GM18511 (cell line): Measurements from ENCODE around the gene PIGC.

Source experiments
- ATAC-seq: cut with Tn5 transposase; IDR thresholded peaks from one replicate; pipeline ENCODE4 v1.9.1; 2021; ENCODE audit warnings: mild to moderate bottlenecking, moderate library complexity; ENCODE audit not compliant: unreplicated experiment

Gene PIGC

DNA sequence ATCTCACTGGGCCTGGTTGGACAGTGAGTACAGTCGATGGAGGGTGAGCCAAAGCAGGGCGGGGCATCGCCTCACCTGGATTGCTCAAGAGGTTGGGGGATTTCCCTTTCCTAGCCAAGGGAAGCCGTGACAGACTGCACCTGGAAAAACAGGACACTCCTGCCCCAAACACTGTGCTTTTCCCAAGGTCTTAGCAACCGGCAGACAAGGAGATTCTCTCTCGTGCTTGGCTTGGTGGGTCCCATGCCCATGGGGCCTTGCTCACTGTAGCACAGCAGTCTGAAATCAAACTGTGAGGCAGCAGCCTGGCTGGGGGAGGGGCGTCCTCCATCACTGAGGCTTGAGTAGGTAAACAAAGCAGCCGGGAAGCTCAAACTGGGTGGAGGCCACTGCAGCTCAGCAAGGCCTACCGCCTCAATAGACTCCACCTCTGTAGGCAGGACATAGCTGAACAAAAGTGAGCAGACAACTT lies 12.1 kb downstream of the PIGC start:
- no peak for ATAC-seq

DNA sequence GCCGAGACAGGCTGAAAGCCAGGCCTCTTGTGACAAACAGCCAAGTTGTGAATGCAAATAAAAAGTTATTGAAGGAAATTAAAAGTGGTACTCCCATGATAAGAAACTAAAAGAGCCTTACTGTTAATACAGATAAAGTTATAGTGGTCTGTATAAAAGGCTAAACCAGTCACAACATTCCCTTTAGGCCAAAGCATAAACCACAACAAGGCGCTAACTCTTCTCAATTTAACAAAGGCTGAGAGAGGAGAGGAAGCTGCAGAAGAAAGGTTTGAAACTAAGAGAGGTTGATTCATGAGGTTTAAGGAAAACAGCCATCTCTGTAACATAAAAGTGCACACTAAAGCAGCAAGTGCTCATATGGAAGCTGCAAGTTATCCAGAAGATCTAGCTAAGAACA lies 12.7 kb downstream of the PIGC start:
- no peak for ATAC-seq

DNA sequence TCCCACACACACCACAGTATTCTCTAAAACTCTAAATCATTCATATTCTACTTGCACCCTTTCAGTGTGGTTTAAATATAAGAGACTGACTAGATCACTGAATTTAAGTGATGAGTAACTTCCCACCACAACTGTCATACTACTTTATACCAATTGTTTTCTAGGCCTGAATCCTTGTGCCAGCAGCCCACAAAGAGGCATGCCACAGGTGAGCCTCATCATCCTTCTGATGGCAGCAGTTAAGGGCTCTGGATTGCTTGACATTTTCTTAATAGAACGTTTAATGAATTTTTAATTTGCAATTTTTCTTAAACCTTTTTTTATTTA lies 13.8 kb downstream of the PIGC start:
- ATAC-seq, result no peak

DNA sequence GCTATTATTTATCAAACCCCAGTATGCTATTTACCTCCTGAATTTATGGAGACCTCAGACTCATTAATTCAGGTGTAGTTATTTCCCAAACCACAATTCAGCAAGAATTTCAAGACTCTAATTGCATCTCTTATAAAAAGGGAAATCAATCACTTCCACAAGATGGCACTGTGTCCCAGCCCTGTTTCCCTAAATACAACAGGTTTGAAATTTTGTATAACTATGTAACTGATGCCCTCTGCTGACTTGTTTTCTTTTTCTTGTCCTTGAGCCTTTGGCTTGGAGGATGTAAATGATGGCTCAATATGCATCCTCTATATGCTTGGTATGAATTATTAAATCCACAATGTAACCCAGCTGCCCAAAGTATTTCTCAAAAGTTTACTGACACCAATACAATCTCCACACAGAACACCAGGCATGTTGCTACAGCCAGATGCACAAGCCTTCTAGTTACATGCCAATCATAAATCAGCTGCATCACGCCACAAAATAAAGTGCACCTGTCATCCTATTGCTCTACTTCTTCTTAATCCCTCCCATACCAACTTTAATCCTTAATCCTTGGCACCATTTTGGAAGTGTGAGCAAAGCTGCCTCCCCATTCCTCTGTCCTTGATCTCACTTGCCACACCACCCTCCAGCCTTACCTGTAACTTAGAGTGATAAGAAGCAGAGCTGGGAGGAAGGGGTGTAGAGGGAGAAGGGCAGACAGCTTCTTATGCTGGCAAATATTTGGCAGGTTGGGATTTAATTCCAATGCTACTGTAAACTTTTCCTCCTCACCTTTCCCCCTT lies 14.3 kb downstream of the PIGC start:
- ATAC-seq, result peak; percentile 55

DNA sequence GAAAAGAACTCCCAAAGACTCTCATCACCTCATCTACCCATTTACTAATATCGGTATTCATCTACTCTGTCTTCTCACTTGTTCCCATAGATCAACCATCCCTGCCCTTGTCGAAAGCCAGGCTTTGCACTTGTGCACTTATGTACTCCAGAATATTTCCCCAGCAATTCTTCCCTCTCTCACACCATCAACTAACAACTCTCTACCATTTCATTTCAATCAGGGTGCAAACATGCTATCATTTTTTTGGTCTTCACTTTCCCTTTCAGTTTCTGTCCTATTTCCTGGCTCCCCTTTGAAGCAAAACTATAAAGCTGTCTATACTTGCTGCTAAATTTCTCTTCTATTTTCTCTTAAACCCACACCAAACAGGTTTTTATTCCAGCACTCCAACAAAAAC lies 16.7 kb downstream of the PIGC start:
- no peak for ATAC-seq

DNA sequence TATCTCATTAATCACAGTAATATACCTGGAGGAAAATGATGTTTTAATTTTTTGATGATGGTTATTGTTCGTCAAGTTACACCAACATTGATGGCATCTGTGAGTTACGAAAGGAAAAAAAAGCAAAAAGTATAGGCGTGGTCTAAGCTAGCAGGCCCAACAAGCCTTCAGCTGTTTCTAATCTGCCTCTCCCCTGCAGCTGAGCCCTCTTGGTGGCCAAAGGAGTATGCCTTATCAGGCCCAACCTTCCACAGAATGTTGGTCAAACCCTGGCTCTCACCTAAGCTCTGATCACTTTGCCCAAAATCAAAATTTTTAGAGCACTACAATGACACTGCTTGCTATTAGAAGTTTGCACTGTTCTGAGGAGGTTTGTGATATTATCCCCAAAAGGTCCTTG lies 18.5 kb downstream of the PIGC start:
- no peak for ATAC-seq

DNA sequence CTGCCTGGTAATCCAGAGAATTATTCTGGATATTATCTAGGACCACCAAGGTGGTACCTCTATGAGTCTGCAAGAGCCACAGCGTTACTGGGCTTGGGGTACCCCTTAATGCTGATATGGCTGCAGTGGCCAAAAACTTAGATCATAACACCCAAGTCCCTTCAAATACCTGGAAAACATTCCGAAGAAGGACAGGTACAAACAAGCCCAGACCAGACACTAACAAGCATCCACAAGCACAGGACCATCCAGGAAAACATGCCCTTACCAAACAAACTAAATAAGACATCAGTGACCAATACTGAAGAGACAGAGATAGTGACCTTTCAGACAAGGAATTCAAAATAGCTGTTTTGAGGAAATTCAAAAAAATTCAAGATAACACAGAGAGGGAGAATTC lies 20.5 kb downstream of the PIGC start:
- ATAC-seq, result no peak

DNA sequence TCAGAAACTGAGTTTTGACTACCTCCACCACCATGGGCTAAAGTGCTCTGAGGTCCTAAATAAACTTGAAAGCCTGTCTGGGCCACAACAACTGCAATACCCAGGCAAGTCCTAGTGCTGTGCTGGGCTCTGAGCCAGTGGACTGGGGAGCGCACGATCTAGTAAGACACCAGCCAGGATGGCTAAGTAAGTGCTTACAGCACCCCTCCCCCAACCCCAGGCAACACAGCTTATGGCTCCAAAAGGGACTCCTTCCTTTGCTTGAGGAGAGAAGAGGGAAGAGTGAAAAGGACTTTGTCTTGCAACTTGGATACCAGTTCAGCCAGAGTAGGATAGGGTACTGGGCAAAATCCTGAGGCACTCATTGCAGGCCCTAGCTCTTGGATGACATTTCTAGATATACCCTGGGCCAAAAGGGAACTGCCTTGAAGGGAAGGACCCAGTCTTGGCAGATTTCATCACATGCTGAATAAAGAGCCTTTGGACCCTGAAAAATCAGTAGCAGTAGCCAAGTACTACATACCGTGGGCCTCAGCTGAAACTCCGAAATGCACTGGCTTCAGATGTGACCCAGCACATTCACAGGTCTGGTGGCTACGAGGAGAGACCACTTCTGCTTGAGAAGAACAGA lies 21.8 kb downstream of the PIGC start:
- no peak for ATAC-seq

DNA sequence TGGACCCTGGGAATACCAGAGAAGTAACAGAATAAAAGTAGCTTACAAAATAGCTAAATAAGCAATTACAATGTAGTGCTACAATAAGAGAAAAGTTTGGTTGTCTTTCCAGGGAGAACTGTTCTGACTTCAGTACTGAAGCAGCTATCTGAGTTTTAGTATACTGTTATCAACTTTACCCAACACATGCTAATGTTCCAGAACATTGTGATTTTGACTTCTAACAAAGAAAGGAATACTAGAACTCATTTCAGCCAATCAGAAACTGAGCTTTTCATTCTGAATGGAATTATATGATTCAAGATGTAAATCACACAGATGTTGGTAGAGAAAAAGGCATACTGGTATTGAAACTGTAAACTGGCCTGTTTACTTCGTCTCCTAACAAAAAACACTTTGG lies 23.5 kb downstream of the PIGC start, which contains the start of gene C1orf105:
Gene C1orf105, plus strand, starts transcription at position 301 of the 400 bp plus-strand sequence. CDS start 201 bp downstream, outside the sequence.
- ATAC-seq, result no peak

DNA sequence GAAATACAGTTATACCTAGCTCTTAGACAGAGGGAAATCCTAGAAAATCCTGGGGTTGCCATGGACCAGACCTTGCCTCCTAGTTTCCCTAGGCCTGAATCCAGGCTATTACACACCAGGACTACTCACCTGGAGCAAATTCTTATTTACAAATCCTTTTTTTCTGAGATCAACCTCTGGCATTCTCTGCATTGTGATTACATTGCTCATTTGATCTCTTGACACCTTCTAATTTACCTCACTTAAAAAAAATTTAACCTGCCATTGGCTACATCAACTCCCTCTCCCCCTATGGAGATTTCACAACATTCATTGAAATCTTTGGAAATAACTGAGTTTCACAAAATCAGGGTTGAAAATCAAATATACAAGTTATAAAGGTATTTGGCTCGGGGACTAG lies 26.3 kb downstream of the PIGC start:
- no peak for ATAC-seq

DNA sequence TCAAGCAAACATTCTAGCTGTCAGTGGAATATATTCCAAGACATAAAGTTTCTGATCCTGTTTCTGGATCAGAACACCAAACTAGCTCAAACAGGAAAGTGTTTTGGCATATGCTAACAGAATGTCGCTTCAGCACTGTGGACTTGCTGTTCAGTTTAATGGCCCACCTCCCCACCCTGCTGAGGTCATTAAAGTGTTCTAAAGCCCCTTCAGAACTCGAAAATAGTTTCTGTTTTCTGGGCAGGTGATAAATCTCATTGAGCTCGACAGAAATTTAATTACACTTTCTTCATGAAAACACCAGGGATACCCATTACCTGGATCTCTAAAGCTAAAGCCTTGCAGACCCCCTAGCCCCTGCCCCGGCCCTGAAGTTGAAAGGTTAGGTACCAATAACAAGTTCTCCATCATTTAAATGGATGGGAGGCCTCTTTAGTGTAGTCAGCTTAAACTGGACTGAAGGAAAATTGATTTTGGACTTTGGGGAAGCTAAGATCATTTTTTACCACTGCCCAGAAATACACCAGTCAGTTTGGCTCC lies 27.3 kb downstream of the PIGC start:
- ATAC-seq, result no peak

DNA sequence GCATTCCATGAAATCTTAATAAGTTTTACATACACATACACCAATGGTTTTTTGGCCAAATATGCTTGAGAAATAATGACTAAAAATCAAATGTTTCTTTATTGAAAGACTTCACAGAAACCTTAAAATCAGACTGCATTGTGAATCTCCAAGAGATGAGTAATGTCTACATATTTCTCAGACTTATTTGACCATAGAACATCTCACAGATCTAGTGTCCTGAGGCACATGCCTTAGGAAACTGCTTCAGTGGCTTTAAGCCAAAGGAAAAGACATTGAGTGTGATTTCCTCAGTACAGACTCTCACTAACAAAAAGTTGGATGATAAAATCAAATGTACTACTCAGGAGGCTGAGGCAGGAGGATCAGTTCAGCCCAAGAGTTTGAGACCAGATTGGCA lies 29.5 kb downstream of the PIGC start:
- no peak for ATAC-seq

DNA sequence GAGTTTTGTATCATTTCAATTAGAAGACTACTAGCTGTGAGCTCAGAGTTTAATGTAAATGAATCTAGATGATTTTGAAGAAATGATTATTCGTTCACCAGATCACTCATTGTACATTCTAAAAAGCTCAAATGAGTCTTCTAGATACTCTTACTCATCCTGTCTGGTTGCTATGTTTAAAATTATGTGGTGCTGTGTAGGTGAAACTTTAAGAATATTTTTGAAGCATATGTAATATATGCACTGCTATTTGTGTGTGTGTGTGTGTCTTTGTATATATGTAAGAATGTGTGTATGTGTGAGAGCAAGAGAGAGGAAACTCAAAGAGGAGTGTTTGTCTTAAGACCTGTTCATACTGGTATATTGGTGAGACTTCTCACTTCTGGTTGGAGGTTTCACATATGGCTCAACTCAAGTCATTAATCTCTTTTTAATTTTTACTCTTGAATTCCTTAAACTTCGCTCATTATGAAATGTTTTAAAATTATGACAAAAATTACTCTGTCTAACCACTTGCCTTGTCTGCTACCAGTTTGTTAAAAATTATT lies 32.0 kb downstream of the PIGC start:
- ATAC-seq, result no peak

DNA sequence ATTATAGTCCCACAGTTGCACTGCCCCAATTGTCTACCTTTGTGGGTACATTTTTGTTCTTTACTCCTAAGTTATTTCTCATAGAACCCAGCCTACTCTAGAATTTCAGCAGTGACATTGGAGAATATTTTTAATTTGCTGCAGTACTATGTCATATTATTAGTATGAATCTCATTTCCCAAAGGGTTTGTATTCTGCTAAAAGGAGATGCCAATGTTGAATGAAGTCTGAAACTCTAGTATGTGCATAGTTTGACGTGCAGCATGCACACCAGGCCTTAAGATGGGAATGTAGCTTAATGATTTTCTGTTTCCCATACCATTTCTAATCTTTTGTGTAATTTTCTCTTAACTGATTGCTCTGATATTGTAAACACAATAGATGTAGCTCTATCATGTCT lies 33.8 kb downstream of the PIGC start:
- no peak for ATAC-seq

DNA sequence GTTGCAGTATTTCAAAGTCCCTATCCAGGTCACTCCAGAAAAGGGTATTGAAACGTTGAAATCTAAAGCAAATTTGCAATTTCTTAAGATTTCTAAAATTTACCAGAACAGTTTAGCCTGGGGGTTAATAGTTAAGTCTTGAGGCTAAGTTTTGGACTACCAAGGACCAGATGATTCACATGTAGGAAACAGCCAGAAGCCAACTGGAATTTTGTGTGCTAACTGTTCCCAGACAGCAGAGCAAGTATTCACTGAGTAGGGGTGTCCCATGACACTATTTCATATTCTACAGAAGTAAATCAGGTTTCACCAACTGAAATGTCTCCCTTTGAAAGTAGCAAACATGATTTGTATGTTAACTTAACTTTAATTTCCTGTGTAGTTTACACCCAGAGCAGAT lies 34.9 kb downstream of the PIGC start:
- no peak for ATAC-seq

DNA sequence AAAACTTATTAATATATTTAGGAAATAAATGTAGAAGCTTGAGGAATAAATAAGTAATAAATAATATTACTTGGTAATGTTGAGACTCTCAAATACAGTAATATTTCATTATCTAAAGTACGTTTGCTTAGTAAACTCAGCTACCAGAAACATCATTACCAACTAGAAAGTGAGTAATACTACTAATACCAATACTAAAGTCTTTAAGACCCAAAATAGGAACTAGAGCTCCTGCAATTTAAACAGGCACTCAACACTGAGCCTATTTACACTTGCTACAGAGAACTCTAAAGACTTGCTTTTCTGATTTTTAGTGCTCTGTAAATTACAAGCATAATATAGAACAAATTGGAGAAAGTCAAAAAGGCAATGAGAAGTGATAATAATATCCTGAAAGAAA lies 36.9 kb downstream of the PIGC start:
- no peak for ATAC-seq

DNA sequence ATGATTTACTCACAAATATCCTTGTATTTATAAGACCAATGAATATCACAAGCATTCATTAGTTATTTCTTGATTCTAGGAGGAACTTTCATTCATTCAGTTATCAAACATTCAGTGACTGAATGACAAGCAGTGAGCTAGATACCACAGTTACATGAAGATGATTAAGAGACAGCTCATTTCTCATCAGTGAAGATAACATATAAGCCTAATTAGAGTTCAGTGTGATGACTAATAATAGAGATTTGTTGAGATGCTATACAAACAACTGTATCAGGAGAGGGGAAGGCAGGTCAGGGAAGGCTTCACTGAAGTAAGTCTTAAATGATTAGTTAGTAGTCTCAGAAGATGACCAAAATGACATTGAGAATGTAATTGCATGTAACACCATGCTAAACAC lies 38.0 kb downstream of the PIGC start:
- ATAC-seq, result no peak

DNA sequence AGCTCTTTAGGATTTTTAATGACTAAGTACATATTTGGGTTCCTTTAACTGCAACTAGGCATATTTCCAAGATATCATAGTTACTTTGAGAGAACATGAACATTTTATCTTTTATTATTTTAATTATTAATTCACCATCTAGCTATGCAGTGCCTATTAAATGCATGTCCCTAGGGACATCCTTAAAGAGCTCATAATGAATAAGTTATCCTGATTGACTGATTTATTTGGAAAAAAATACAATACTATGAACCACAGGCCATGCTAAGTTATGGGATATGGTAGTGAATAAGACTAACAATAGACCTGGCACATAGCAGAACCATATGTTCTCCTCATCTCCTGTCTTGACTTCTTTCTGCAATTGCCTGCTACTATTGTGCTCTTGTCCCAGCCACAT lies 39.7 kb downstream of the PIGC start:
- no peak for ATAC-seq

DNA sequence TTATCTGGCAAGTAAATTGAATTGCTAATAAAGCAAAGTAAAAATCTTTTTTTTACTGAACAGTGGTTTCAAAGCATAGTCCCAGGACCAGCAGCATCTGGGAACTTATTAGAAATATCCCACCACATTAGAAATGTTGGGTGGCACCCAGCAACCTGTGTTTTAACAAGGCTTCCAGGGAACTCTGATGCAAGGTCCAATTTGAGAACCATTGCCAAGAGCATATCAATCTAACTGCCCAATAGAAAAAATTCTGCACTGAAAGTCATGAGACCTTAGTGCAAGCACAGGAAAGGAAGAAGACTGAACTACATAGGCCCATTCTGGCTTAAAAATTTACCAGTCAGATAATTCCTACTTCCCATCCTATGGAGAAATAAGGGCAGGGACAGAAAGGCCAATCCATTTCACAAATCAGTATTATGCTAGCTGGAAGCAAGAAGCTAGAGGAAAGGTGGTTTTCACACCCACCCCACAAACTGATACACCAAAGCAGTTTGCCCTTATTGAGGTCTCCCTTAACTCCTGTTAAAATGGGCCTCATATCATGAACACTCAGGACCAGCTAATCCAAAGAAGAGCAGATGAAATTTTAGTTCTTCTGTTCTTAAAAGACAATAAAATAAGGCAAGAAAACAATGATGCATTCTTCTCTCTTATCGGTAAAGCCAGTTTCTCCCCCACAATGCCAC lies 40.8 kb downstream of the PIGC start:
- ATAC-seq, result no peak

DNA sequence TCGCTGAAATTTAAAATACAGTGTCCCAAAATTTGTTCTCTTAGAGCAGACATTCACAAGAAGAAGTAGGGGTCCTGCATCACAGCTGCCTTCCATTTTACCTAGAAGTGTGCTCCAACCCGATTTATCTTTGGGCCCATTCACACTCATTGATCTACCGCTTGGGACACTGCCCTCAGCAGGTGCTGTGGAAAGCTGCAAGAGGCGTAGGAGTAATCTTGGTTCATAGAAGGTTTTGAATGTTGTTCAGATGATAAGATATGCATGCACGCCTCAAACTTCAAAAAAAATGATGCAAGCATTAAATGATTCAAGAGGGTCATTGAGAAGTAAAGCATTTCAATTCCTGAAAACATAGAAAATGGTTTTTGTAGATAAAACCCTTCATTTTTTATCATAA lies 42.0 kb downstream of the PIGC start:
- no peak for ATAC-seq

DNA sequence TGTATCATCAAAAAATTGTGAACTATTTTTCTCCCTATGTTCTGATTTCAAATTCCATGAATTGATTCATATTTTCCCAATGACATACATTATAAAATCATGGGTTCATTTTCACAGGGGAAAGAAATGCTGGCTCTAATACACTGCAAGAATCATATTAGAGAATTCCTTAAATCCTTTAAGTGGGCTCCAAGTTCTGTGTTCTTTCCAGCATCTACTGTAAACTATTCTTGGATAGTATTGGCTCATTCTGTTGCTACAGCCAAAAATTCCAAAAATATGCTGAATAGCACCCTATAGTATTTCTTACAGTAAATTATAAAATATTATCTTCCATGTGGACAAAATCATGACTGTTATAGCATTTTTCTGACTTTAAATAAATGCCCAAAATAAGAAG lies 42.4 kb downstream of the PIGC start:
- ATAC-seq, result no peak

DNA sequence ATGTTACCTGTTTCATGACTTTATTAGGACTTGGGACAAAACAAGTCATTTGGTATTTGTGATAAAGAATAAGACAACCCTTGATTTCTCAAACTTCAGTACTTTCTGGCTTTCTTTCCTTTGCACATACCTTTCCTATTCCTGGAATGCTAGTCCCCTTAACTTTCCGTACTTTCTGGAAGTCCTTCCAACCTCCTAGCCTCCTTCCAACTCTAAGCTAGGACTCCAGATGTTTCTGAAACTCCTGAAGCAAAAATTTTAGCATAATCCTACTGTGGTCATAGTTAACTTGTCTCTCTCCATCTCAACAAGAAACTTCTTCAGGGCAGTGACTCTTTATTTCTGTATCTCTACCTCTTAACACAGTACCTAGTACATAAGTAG lies 43.2 kb downstream of the PIGC start:
- ATAC-seq, result no peak
